Measurements from ENCODE around the gene NCAM2. TPM values are rescaled to one million over a fixed set of nuclear protein-coding genes. Genes with fewer than 3 reads are reported as not detected.

Gene NCAM2
- total and polyA plus RNA-seq, 2 of the 8 experiments (the other 6 are each of a cell fraction or from before 2014, with no cell fraction given) = 0.14 to 1.1 TPM

DNA sequence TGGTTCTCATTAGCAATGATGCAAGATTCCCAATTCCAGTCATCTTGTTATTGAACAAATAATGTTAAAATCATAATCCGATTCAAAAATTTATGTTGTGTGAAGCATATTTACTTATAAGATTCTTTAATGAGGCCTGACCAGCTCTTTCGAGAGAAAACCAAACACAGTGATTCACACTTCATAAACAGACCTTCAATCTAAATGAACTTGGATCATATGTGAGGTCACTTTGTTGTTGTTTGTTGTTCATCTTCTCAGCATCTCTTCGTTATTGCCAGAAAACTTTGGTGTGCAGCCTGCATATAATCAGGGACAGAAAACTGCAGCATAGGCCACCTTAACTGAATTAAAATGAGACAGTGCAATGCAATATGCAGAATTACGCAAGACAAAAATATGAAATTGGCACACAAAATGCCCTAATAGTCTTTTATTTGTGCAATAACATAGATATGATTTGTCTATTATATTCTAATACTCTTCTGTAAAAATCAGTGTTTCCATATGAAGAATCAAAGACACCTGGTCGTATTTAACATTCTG is 30.1 kb downstream of the NCAM2 start:
- no peak overlapping the region for H2BK12ac ChIP-seq (ENCODE audit: low read depth, low read length)

More for the DNA sequence above, 30.1 kb downstream of the NCAM2 start:
- Histone ChIP-seq H3K36me3 (ENCODE audit: control insufficient read depth in 2 of 4, insufficient read depth in 4 of 4, low read length in 3 of 4) (no peaks in the 10 kb centered on the region), H3K18ac (ENCODE audit: extremely low read depth, low read length) (no peak overlapping the region), H4K5ac (ENCODE audit: insufficient read length, low read depth, low read length) (no peak overlapping the region), H2BK5ac (ENCODE audit: low read depth, low read length) (no peak overlapping the region), H2BK20ac (ENCODE audit: low read length) (no peak overlapping the region), H4K8ac (ENCODE audit: extremely low read depth, insufficient read depth, low read length) (no peak overlapping the region), H3K23ac (ENCODE audit: insufficient read length) (no peak overlapping the region), H2BK15ac (ENCODE audit: low read length) (no peak overlapping the region), H3K9me3 (ENCODE audit: insufficient read depth in 2 of 2, low read depth in 1 of 2, low read length in 1 of 2) (0 out of 4 replicates have a peak, but pooled peaks cover 0 to 4% of the 10 kb centered on the region in 2 experiments), H2AK5ac (ENCODE audit: low read depth, low read length) (no peak overlapping the region), H3K4me2 (ENCODE audit: insufficient read depth in 1 of 2, low read depth in 2 of 2, low read length in 2 of 2) (no peak overlapping the region), H3K4me1 (replicated peaks in 1 of 4; ENCODE audit: control insufficient read depth in 3 of 4, insufficient read depth in 4 of 4, low read length in 3 of 4) (peaks cover 0 to 2% (median 0%) of the 10 kb centered on the region in 4 experiments; a peak in 1 of 7 replicates), H3K79me2 (ENCODE audit: control insufficient read depth in 1 of 2, insufficient read depth in 2 of 2, low read length in 2 of 2) (no peaks in the 10 kb centered on the region), H3K14ac (ENCODE audit: insufficient read length) (no peak overlapping the region), H2BK120ac (replicated peaks; ENCODE audit: low read depth, low read length) (no peak overlapping the region), H4K20me1 (replicated peaks in 1 of 2; ENCODE audit: control insufficient read depth in 1 of 2, insufficient read depth in 2 of 2, low read length in 2 of 2) (no peaks in the 10 kb centered on the region), H4K91ac (replicated peaks; ENCODE audit: insufficient read length, low read length) (no peak overlapping the region), H3K27ac (ENCODE audit: low read depth, low read length) (no peak overlapping the region), H3K23me2 (ENCODE audit: low read depth, low read length) (no peaks in the 10 kb centered on the region), H3K4me3 (ENCODE audit: extremely low read depth in 1 of 4, insufficient read depth in 2 of 4, low read depth in 3 of 4, low read length in 4 of 4) (no peak overlapping the region), H3K4ac (replicated peaks; ENCODE audit: insufficient read length, low read depth, low read length) (no peak overlapping the region), H3K9ac (replicated peaks in 1 of 4; ENCODE audit: extremely low read depth in 1 of 4, low read depth in 3 of 4, low read length in 3 of 4) (no peak overlapping the region), H2AFZ (ENCODE audit: low read length) (no peak overlapping the region), H3K79me1 (ENCODE audit: low read depth, low read length) (no peaks in the 10 kb centered on the region), H3K56ac (replicated peaks; ENCODE audit: insufficient read length, low read depth, low read length) (no peak overlapping the region), H3K27me3 (replicated peaks in 1 of 4; ENCODE audit: control insufficient read depth in 3 of 4, extremely low read depth in 1 of 4, insufficient read depth in 3 of 4, low read length in 3 of 4) (no peaks in the 10 kb centered on the region)
- DNase-seq (ENCODE audit: low read depth in 1 of 2, low spot score in 2 of 2) (no peak), FAIRE-seq (no peak)
- no peak for TF ChIP-seq EP300 (IDR thresholded peaks at IDR 0.05; ENCODE audit: borderline replicate concordance in 1 of 2, low read depth in 2 of 2, low read length in 2 of 2)
- TF ChIP-seq CHD2 (IDR thresholded peaks at IDR 0.05; ENCODE audit: low read length) = no peak
- no peak for TF ChIP-seq TBP (IDR thresholded peaks at IDR 0.05; ENCODE audit: low read depth, low read length)
- no peak for TF ChIP-seq RNF2 (IDR thresholded peaks at IDR 0.05; ENCODE audit: borderline replicate concordance, low read depth, low read length, missing control alignments, poor library complexity, severe bottlenecking)
- no peak for TF ChIP-seq SP2 (IDR thresholded peaks at IDR 0.05; ENCODE audit: low read length)
- TF ChIP-seq FOSL1 (IDR thresholded peaks at IDR 0.05; ENCODE audit: insufficient read depth, low read depth, low read length) = no peak
- no peak for TF ChIP-seq RBBP5 (IDR thresholded peaks at IDR 0.05; ENCODE audit: borderline replicate concordance, low read depth, low read length)
- no peak for TF ChIP-seq SIX5 (IDR thresholded peaks at IDR 0.05; ENCODE audit: low read depth, low read length)
- no peak for TF ChIP-seq CTBP2 (IDR thresholded peaks at IDR 0.05; ENCODE audit: borderline replicate concordance, insufficient read depth, insufficient read length, low read length)
- no peak for TF ChIP-seq CBX8 (IDR thresholded peaks at IDR 0.05; ENCODE audit: borderline replicate concordance, low read depth, low read length)
- TF ChIP-seq KDM4A (IDR thresholded peaks at IDR 0.05; ENCODE audit: low read depth, low read length, severe bottlenecking) = no peak
- TF ChIP-seq ZNF274 (IDR thresholded peaks at IDR 0.05; ENCODE audit: borderline replicate concordance, extremely low read depth, low read length) = no peak
- POLR2A ChIA-PET (ENCODE audit: partially characterized antibody) = no interaction called here
- CTCF ChIA-PET (ENCODE audit: partially characterized antibody) = no interaction called here
- WGBS, 2 experiments (ENCODE audit: extremely low coverage in 1 of 2, insufficient coverage in 1 of 2, insufficient read length in 1 of 2, insufficient replicate concordance in 2 of 2, low coverage in 1 of 2, low lambda C conversion rate in 2 of 2, missing lambda C conversion rate in 1 of 2) = 91% methylated on average over 5 of the region's 5 CpGs; no CpG with 5 or more reads in 1 of the 2 experiments
